ENCODE results near the gene VWCE. TPM values are rescaled to one million over a fixed set of nuclear protein-coding genes. Genes with fewer than 3 reads are reported as not detected.
"Not testable (repeated sequence)": the region's sequence is repeated elsewhere in the genome, so short reads cannot be mapped to it uniquely, and the experiment has no call there.

VWCE gene
- polyA plus RNA-seq, 1 donor from 2014 or later: 9.8 TPM

DNA sequence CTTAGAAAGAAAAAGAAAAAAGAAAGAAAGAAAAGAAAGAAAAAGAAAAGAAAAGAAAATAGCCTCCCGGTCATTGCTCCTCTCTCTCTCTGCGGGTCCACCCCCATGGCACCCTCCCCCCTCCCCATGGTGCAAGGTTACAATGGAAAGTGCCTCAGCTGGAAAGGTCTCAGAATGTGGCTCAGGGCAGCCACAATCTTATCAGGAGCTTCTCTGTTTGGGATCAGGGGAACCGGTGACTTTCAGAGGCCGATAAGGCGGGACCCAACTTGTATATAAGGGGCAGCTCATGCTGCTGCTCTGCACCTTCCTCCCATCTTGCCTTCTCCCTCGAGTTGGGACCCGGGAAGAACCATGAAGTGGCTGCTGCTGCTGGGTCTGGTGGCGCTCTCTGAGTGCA is 73.1 kb downstream of the VWCE start, which contains the start of gene PGA4:
Gene PGA4, plus strand, starts transcription at position 301 of the 400 bp plus-strand sequence. Its CDS starts 54 bp downstream, at position 355.
- not testable (repeated sequence) for H3K9ac ChIP-seq (ENCODE audit: low read length); H3K27ac ChIP-seq (ENCODE audit: low read length); H3F3A ChIP-seq (ENCODE audit: insufficient read depth, low read length, poor library complexity, severe bottlenecking); H3K9me3 ChIP-seq (ENCODE audit: low read length); H3K4me2 ChIP-seq (ENCODE audit: low read length); H2AFZ ChIP-seq (ENCODE audit: low read depth, low read length); H3K9me2 ChIP-seq (ENCODE audit: insufficient read depth, low read length); H3K36me3 ChIP-seq (ENCODE audit: insufficient read depth, low read length); H3K79me2 ChIP-seq (replicated peaks; ENCODE audit: insufficient read depth, low read length); H4K20me1 ChIP-seq (ENCODE audit: insufficient read depth); H3K4me3 ChIP-seq (ENCODE audit: low read length); H3K27me3 ChIP-seq (ENCODE audit: insufficient read depth, low read depth, low read length)

DNA sequence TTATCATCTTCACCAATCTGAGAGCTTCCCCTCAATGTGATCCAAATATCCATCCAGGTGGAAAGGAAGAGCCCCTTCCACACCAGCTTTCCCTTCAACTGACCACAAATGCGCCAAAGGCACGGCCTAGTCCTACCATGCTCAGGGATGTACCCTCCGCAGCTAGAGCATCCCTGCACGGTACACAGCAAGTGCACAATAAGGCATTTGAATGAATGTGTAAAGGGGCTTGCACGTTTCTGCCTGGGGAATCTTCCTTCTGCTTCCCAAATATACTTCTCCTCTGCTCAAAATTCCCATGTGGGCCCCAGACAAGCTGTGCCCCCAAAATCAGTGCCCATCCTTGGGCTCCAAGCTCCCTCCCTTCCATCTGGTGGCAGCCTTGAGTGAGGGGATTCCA is 76.1 kb downstream of the VWCE start:
- H3K9me2 ChIP-seq (ENCODE audit: insufficient read depth, low read length); H3K27ac ChIP-seq (ENCODE audit: low read length); H3K9ac ChIP-seq (ENCODE audit: low read length); H3F3A ChIP-seq (ENCODE audit: insufficient read depth, low read length, poor library complexity, severe bottlenecking); H4K20me1 ChIP-seq (ENCODE audit: insufficient read depth); H3K9me3 ChIP-seq (ENCODE audit: low read length); H3K4me3 ChIP-seq (ENCODE audit: low read length); H3K27me3 ChIP-seq (ENCODE audit: insufficient read depth, low read depth, low read length); H3K79me2 ChIP-seq (replicated peaks; ENCODE audit: insufficient read depth, low read length); H3K4me2 ChIP-seq (ENCODE audit: low read length); H2AFZ ChIP-seq (ENCODE audit: low read depth, low read length); H3K36me3 ChIP-seq (ENCODE audit: insufficient read depth, low read length): not testable (repeated sequence)

- not testable (repeated sequence) for H3K9ac ChIP-seq (ENCODE audit: low read length); H3K9me2 ChIP-seq (ENCODE audit: insufficient read depth, low read length); H3F3A ChIP-seq (ENCODE audit: insufficient read depth, low read length, poor library complexity, severe bottlenecking); H3K9me3 ChIP-seq (ENCODE audit: low read length); H2AFZ ChIP-seq (ENCODE audit: low read depth, low read length); H3K4me3 ChIP-seq (ENCODE audit: low read length); H3K4me2 ChIP-seq (ENCODE audit: low read length); H3K79me2 ChIP-seq (replicated peaks; ENCODE audit: insufficient read depth, low read length); H3K36me3 ChIP-seq (ENCODE audit: insufficient read depth, low read length); H4K20me1 ChIP-seq (ENCODE audit: insufficient read depth); H3K27ac ChIP-seq (ENCODE audit: low read length); H3K27me3 ChIP-seq (ENCODE audit: insufficient read depth, low read depth, low read length)
Measured at GRCh38 chr11:61218306-61218705, 76.8 kb downstream of the VWCE start.

DNA sequence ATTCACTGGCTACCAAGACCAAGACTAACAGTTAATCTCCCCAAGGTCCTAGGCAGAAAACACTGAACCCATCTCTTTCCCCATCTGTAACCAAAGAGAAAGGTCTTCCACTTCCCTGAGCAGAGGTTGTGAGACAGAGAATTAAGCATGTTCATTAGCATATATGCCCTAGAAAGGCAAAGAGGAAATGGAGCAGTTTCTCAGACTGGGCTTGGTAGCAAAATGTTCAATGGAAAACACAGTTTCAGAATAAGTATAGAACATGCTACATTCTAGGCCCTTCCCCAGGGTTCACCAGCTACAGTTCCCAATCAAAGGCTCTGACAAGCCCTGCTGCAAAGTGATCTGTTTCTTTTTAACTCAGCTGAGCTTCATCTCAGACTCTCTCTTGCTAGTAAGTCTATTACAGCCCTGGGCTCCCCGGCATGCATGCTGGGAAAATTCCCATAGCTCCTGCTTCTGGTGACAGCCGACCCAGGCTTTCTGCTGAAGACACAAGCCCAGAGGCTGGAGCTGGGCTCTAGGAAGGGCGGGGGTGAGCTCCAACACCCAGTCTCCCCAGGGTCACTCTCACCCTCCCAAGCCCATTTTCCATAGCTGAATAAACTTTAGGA is 81.3 kb downstream of the VWCE start:
- H2AFZ ChIP-seq (ENCODE audit: low read depth, low read length); H3K4me3 ChIP-seq (ENCODE audit: low read length); H3K27ac ChIP-seq (ENCODE audit: low read length); H3K9ac ChIP-seq (ENCODE audit: low read length); H3K36me3 ChIP-seq (ENCODE audit: insufficient read depth, low read length); H3K27me3 ChIP-seq (ENCODE audit: insufficient read depth, low read depth, low read length); H3K4me2 ChIP-seq (ENCODE audit: low read length); H3K9me2 ChIP-seq (ENCODE audit: insufficient read depth, low read length); H3K9me3 ChIP-seq (ENCODE audit: low read length); H3F3A ChIP-seq (ENCODE audit: insufficient read depth, low read length, poor library complexity, severe bottlenecking); H3K79me2 ChIP-seq (replicated peaks; ENCODE audit: insufficient read depth, low read length); H4K20me1 ChIP-seq (ENCODE audit: insufficient read depth): not testable (repeated sequence)

DNA sequence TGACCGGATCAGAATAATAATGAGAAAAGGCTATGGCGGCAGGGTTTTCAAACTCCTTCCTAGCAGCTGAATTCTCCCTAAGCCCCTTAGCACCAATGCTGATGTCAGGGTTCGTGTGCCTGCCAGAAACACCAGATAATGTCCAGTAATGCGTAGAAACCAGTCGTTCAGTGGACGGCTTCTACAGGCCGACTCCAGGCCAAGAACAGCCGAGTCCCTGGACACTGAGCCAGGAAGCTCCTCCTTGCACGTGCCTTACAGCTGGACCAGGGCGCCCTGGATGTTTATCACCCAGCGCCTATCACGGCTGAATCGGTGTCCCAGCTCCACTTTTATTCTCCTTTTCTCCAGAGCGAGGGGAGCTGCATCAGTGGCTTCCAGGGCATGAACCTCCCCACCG is 82.9 kb downstream of the VWCE start:
- not testable (repeated sequence) for H2AFZ ChIP-seq (ENCODE audit: low read depth, low read length); H4K20me1 ChIP-seq (ENCODE audit: insufficient read depth); H3K4me2 ChIP-seq (ENCODE audit: low read length); H3K27ac ChIP-seq (ENCODE audit: low read length); H3K79me2 ChIP-seq (replicated peaks; ENCODE audit: insufficient read depth, low read length); H3K27me3 ChIP-seq (ENCODE audit: insufficient read depth, low read depth, low read length); H3K9me3 ChIP-seq (ENCODE audit: low read length); H3K9ac ChIP-seq (ENCODE audit: low read length); H3K9me2 ChIP-seq (ENCODE audit: insufficient read depth, low read length); H3F3A ChIP-seq (ENCODE audit: insufficient read depth, low read length, poor library complexity, severe bottlenecking); H3K36me3 ChIP-seq (ENCODE audit: insufficient read depth, low read length); H3K4me3 ChIP-seq (ENCODE audit: low read length)

GRCh38 chr11:61211327-61211952 is 83.7 kb downstream of the VWCE start:
- not testable (repeated sequence) for H3K4me3 ChIP-seq (ENCODE audit: low read length); H3K27me3 ChIP-seq (ENCODE audit: insufficient read depth, low read depth, low read length); H3K9ac ChIP-seq (ENCODE audit: low read length); H3F3A ChIP-seq (ENCODE audit: insufficient read depth, low read length, poor library complexity, severe bottlenecking); H2AFZ ChIP-seq (ENCODE audit: low read depth, low read length); H4K20me1 ChIP-seq (ENCODE audit: insufficient read depth); H3K79me2 ChIP-seq (replicated peaks; ENCODE audit: insufficient read depth, low read length); H3K36me3 ChIP-seq (ENCODE audit: insufficient read depth, low read length); H3K9me3 ChIP-seq (ENCODE audit: low read length); H3K9me2 ChIP-seq (ENCODE audit: insufficient read depth, low read length); H3K4me2 ChIP-seq (ENCODE audit: low read length); H3K27ac ChIP-seq (ENCODE audit: low read length)

GRCh38 chr11:61210629-61211028 is 84.5 kb downstream of the VWCE start:
- H3K4me3 ChIP-seq (ENCODE audit: low read length); H3K9me3 ChIP-seq (ENCODE audit: low read length); H3F3A ChIP-seq (ENCODE audit: insufficient read depth, low read length, poor library complexity, severe bottlenecking); H2AFZ ChIP-seq (ENCODE audit: low read depth, low read length); H3K4me2 ChIP-seq (ENCODE audit: low read length); H3K9ac ChIP-seq (ENCODE audit: low read length); H3K27me3 ChIP-seq (ENCODE audit: insufficient read depth, low read depth, low read length); H4K20me1 ChIP-seq (ENCODE audit: insufficient read depth); H3K27ac ChIP-seq (ENCODE audit: low read length); H3K9me2 ChIP-seq (ENCODE audit: insufficient read depth, low read length); H3K79me2 ChIP-seq (replicated peaks; ENCODE audit: insufficient read depth, low read length); H3K36me3 ChIP-seq (ENCODE audit: insufficient read depth, low read length): not testable (repeated sequence)

All from neural cell (in vitro differentiated cells).